Loucy (cell line): ENCODE measurements around the gene CX3CR1.

Experiments used
- H2AFZ ChIP-seq: fragments of 200-600 bp; sonication (generic); 2 replicates; pipeline ENCODE4 v1.6.0; 2016; ENCODE audit warnings: antibody characterized with exemption, mild to moderate bottlenecking, low read length, moderate library complexity
- H3F3A ChIP-seq: fragments of 200-600 bp; 2 replicates; pipeline ENCODE4 v1.6.0; 2016; ENCODE audit warnings: antibody characterized with exemption, low read depth, mild to moderate bottlenecking
- H3K27me3 ChIP-seq: fragments of 200-600 bp; sonication (generic); 2 replicates; pipeline ENCODE4 v1.6.1; 2014; ENCODE audit warnings: low read length, mild to moderate bottlenecking; ENCODE audit not compliant: insufficient read depth, poor library complexity, severe bottlenecking
- H3K36me3 ChIP-seq: fragments of 200-600 bp; sonication (generic); 2 replicates; pipeline ENCODE4 v1.6.1; 2016; ENCODE audit warnings: low read length; ENCODE audit not compliant: insufficient read depth
- H3K4me1 ChIP-seq: fragments of 200-600 bp; sonication (generic); 2 replicates; pipeline ENCODE4 v1.5.1; 2014; ENCODE audit warnings: low read length, mild to moderate bottlenecking; ENCODE audit not compliant: insufficient read depth, poor library complexity, severe bottlenecking
- H3K4me2 ChIP-seq: fragments of 200-600 bp; sonication (generic); 2 replicates; pipeline ENCODE4 v1.6.0; 2014; ENCODE audit warnings: antibody characterized with exemption, low read length, low read depth, mild to moderate bottlenecking; ENCODE audit not compliant: poor library complexity, severe bottlenecking
- H3K4me3 ChIP-seq: fragments of 200-600 bp; sonication (generic); 2 replicates; pipeline ENCODE4 v1.5.1; 2014; ENCODE audit warnings: low read length, mild to moderate bottlenecking, mixed read lengths; ENCODE audit not compliant: poor library complexity, severe bottlenecking
- H3K79me2 ChIP-seq: fragments of 200-600 bp; sonication (generic); 2 replicates; pipeline ENCODE4 v1.6.1; 2014; ENCODE audit warnings: low read length; ENCODE audit not compliant: insufficient read depth
- H3K9ac ChIP-seq: fragments of 200-600 bp; sonication (generic); 2 replicates; pipeline ENCODE4 v1.6.0; 2014; ENCODE audit warnings: mild to moderate bottlenecking, low read depth, low read length, moderate library complexity; ENCODE audit not compliant: poor library complexity, severe bottlenecking
- H3K9me2 ChIP-seq: fragments of 200-600 bp; sonication (generic); replicated peaks from 2 replicates; pipeline ENCODE4 v1.6.1; 2016; ENCODE audit warnings: low read depth, low read length, mixed read lengths
- H3K9me3 ChIP-seq: fragments of 200-600 bp; sonication (generic); 2 replicates; pipeline ENCODE4 v1.6.1; 2014; ENCODE audit warnings: mild to moderate bottlenecking, antibody characterized with exemption, low read length, low read depth; ENCODE audit not compliant: insufficient read depth
- H4K20me1 ChIP-seq: fragments of 200-600 bp; sonication (generic); 2 replicates; pipeline ENCODE4 v1.6.0; 2014; ENCODE audit warnings: antibody characterized with exemption, low read length, mild to moderate bottlenecking; ENCODE audit not compliant: insufficient read depth, poor library complexity, severe bottlenecking
- EZH2phosphoT487 ChIP-seq: fragments of 200-600 bp; IDR thresholded peaks from 2 replicates; pipeline ENCODE4 v1.6.1; 2018; ENCODE audit warnings: antibody characterized with exemption, mild to moderate bottlenecking, moderate library complexity, borderline replicate concordance
- TF ChIP-seq, protein P1 (sequence below): fragments of 200-600 bp; sonication (generic); conservative IDR thresholded peaks from 2 replicates; pipeline ENCODE4 v1.5.1; 2014; ENCODE audit warnings: mild to moderate bottlenecking, antibody characterized with exemption, low read length

CX3CR1 gene

GRCh38 chr3:39224288-39224687, 55.5 kb downstream of the CX3CR1 start:
- Histone ChIP-seq H3K4me1 (peaks cover 6% of the 10 kb centered on the region), H3K36me3 (no peaks in the 10 kb centered on the region), H3K27me3 (no peaks in the 10 kb centered on the region), H3K9me2 (no peaks in the 10 kb centered on the region), H3K4me3 (no peak overlapping the region), H2AFZ (no peak overlapping the region), H3K79me2 (no peaks in the 10 kb centered on the region), H3K9me3 (no peaks in the 10 kb centered on the region), H3F3A (no peaks in the 10 kb centered on the region), H3K4me2 (no peak overlapping the region), H4K20me1 (no peaks in the 10 kb centered on the region), H3K9ac (no peak overlapping the region)
- no peak for TF ChIP-seq EZH2phosphoT487
- TF ChIP-seq, protein P1, sequence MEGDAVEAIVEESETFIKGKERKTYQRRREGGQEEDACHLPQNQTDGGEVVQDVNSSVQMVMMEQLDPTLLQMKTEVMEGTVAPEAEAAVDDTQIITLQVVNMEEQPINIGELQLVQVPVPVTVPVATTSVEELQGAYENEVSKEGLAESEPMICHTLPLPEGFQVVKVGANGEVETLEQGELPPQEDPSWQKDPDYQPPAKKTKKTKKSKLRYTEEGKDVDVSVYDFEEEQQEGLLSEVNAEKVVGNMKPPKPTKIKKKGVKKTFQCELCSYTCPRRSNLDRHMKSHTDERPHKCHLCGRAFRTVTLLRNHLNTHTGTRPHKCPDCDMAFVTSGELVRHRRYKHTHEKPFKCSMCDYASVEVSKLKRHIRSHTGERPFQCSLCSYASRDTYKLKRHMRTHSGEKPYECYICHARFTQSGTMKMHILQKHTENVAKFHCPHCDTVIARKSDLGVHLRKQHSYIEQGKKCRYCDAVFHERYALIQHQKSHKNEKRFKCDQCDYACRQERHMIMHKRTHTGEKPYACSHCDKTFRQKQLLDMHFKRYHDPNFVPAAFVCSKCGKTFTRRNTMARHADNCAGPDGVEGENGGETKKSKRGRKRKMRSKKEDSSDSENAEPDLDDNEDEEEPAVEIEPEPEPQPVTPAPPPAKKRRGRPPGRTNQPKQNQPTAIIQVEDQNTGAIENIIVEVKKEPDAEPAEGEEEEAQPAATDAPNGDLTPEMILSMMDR: 0 out of 2 replicates have a peak, but pooled peaks have one; percentile 10

DNA sequence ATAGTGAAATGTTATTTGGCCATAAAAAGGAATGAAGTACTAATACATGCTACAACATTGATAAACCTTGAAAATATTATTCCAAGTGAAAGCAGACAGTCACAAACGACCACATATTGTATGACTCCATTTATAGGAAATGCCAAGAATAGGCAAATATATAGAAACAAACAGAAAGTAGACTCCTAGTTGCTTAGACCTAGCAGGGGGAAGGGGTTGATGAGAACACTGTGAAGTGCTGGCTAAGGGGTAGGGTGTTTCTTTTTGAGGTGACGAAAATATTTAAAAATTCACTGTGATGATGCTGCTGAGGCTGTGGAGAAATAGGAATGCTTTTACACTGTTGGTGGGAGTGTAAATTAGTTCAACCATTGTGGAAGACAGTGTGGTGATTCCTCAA, 56.9 kb downstream of the CX3CR1 start:
- H3K9me3 ChIP-seq: no peaks in the 10 kb centered on the region
- H3K27me3 ChIP-seq: no peaks in the 10 kb centered on the region
- peaks cover 6% of the 10 kb centered on the region for H3K4me1 ChIP-seq
- H3K9me2 ChIP-seq: no peaks in the 10 kb centered on the region
- H3F3A ChIP-seq: no peaks in the 10 kb centered on the region
- H2AFZ ChIP-seq: no peak overlapping the region
- no peaks in the 10 kb centered on the region for H4K20me1 ChIP-seq
- H3K36me3 ChIP-seq: no peaks in the 10 kb centered on the region
- no peak overlapping the region for H3K9ac ChIP-seq
- TF ChIP-seq, protein P1: no peak
- TF ChIP-seq EZH2phosphoT487: no peak
- H3K4me3 ChIP-seq: no peak overlapping the region
- H3K79me2 ChIP-seq: no peaks in the 10 kb centered on the region
- H3K4me2 ChIP-seq: no peak overlapping the region

DNA sequence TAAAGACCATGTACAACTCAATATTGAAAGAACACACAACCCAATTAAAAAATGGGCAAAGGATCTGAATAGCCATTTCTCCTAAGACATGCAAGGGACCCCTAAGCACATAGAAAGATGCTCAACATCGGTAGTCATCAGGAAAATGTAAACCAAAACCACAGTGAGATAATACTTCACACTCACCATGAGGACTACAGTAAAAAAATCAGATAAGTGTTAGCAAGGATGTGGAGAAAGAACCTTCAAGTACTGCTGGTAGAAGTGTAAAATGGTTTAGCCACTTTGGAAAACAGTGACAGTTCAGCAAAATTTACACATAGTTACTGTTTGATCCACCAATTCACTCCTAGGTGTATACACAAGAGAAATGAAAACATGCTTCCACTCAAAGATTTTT, 57.4 kb downstream of the CX3CR1 start:
- Histone ChIP-seq H3K79me2 (no peaks in the 10 kb centered on the region), H3K27me3 (no peaks in the 10 kb centered on the region), H3F3A (no peaks in the 10 kb centered on the region), H3K9me2 (no peaks in the 10 kb centered on the region), H3K9me3 (no peaks in the 10 kb centered on the region), H3K9ac (no peak overlapping the region), H3K4me1 (peaks cover 6% of the 10 kb centered on the region), H2AFZ (no peak overlapping the region), H3K4me3 (no peak overlapping the region), H3K36me3 (no peaks in the 10 kb centered on the region), H4K20me1 (no peaks in the 10 kb centered on the region), H3K4me2 (no peak overlapping the region)
- TF ChIP-seq, protein P1: no peak
- TF ChIP-seq EZH2phosphoT487: no peak
